ENCODE results near the gene IFIT1. TPM values are rescaled to one million over a fixed set of nuclear protein-coding genes. Genes with fewer than 3 reads are reported as not detected.

The IFIT1 gene
- total RNA-seq (2014; rRNA removed; shearing (Covaris generic)) = 3.1 and 3.9 TPM in 2 replicates
- 1.5 and 2.4 TPM in 2 replicates for polyA plus RNA-seq (2016; fragmentation: Nextera tagmentation; extraction: Ambion mirVana)
- long read RNA-seq, transcript IFIT1-201 (2 exons, 1,880 nt) = major isoform, 32 of 34 reads
- long read RNA-seq, partial matches to known transcripts = 0 of 34 reads
- long read RNA-seq, other reads (novel, unspliced or antisense) = 2 of 34 reads

- Histone ChIP-seq H3K4me1 (ENCODE audit: insufficient read depth) (peaks cover 8% of the 10 kb centered on the region), H3F3A (replicated peaks; ENCODE audit: low read depth) (no peaks in the 10 kb centered on the region), H3K36me3 (ENCODE audit: insufficient read depth) (no peaks in the 10 kb centered on the region), H3K4me3 (peak within 1 kb of the TSS; percentile 44), H4K20me1 (replicated peaks; ENCODE audit: insufficient read depth) (no peaks in the 10 kb centered on the region), H3K27ac (ENCODE audit: low read depth) (peak within 1 kb of the TSS; percentile 34; the same call in 1 of the 2 replicates), H3K79me2 (replicated peaks; ENCODE audit: insufficient read depth) (no peaks in the 10 kb centered on the region), H3K4me2 (peak within 1 kb of the TSS; percentile 56), H3K9me2 (ENCODE audit: insufficient read depth) (no peaks in the 10 kb centered on the region), H2AFZ (peak within 1 kb of the TSS; percentile 19; the same call in 1 of the 2 replicates), H3K27me3 (ENCODE audit: insufficient read depth) (no peaks in the 10 kb centered on the region)
- peak; percentile 95 for ATAC-seq
- TF ChIP-seq CTCF (conservative IDR thresholded peaks at IDR 0.05; ENCODE audit: low read depth in 2 of 2) (peak in 1 of 2 experiments; percentile 23; a peak in 2 of 4 replicates), NANOG (IDR thresholded peaks at IDR 0.05; ENCODE audit: borderline replicate concordance) (no peak)
- DNase-seq (ENCODE audit: low spot score) = peak; percentile 81
- Mint-ChIP-seq H3K4me3 (peak within 1 kb of the TSS; percentile 69), H3K36me3 (ENCODE audit: low read depth) (no peaks in the 10 kb centered on the region; the same call in 2 of the 3 replicates), H3K27me3 (ENCODE audit: insufficient read depth, low read depth, poor library complexity) (no peaks in the 10 kb centered on the region), H3K27ac (peak within 1 kb of the TSS; percentile 68; the same call in 1 of the 2 replicates), H3K9me3 (no peaks in the 10 kb centered on the region), H3K4me1 (peaks cover 7% of the 10 kb centered on the region; the same call in 2 of the 3 replicates)
Measured at GRCh38 chr10:89391907-89392756, at the start of gene IFIT1. Gene IFIT1 (plus strand): TSS chr10:89392623. CDS start chr10:89392713, 90 bp downstream.

GRCh38 chr10:89343089-89343767, 49.2 kb upstream of the IFIT1 start:
- no peaks in the 10 kb centered on the region for H4K20me1 ChIP-seq (replicated peaks; ENCODE audit: insufficient read depth)
- H3K4me3 ChIP-seq = no peak overlapping the region
- no peak overlapping the region for H3K4me2 ChIP-seq
- Mint-ChIP-seq H3K36me3 (ENCODE audit: low read depth) (no peaks in the 10 kb centered on the region), H3K27me3 (ENCODE audit: insufficient read depth, low read depth, poor library complexity) (no peaks in the 10 kb centered on the region), H3K4me3 (no peak overlapping the region), H3K4me1 (peaks cover 46% of the 10 kb centered on the region), H3K27ac (peak overlapping the region; percentile 34; the same call in 1 of the 2 replicates), H3K9me3 (no peaks in the 10 kb centered on the region)
- H3K79me2 ChIP-seq (replicated peaks; ENCODE audit: insufficient read depth) = no peaks in the 10 kb centered on the region
- no peaks in the 10 kb centered on the region for H3F3A ChIP-seq (replicated peaks; ENCODE audit: low read depth)
- DNase-seq (ENCODE audit: low spot score) = no peak
- H3K27ac ChIP-seq (ENCODE audit: low read depth) = no peak overlapping the region
- H3K27me3 ChIP-seq (ENCODE audit: insufficient read depth) = no peaks in the 10 kb centered on the region
- peaks cover 10% of the 10 kb centered on the region for H3K9me2 ChIP-seq (ENCODE audit: insufficient read depth)
- peak; percentile 29 for ATAC-seq
- H2AFZ ChIP-seq = 0 out of 2 replicates have a peak overlapping the region, but pooled peaks have one; percentile 19
- H3K36me3 ChIP-seq (ENCODE audit: insufficient read depth) = no peaks in the 10 kb centered on the region
- H3K4me1 ChIP-seq (ENCODE audit: insufficient read depth) = peaks cover 29% of the 10 kb centered on the region
- TF ChIP-seq EZH2 (IDR thresholded peaks at IDR 0.05; ENCODE audit: low read depth, unreplicated experiment) (no peak), ZNF462 (CRISPR knock-in tag; IDR thresholded peaks at IDR 0.05) (peak; percentile 77; the same call in 1 of the 2 replicates), EZH2phosphoT487 (IDR thresholded peaks at IDR 0.05; ENCODE audit: unreplicated experiment) (no peak), JUNB (IDR thresholded peaks at IDR 0.05; ENCODE audit: unreplicated experiment) (no peak), STAT1 (IDR thresholded peaks at IDR 0.05; ENCODE audit: unreplicated experiment) (no peak), CREB1 (CRISPR knock-in tag; IDR thresholded peaks at IDR 0.05; ENCODE audit: low read depth) (no peak)
